Esophagus muscularis mucosa (tissue), 4 donors: Measurements from ENCODE around the gene FOXP3. TPM values are rescaled to one million over a fixed set of nuclear protein-coding genes. Genes with fewer than 3 reads are reported as not detected.

Experiments
- DNase-seq: peaks from one replicate; pipeline ENCODE4 v3.0.0-alpha.2; 2017; ENCODE audit errors: extremely low spot score
- H3K27ac ChIP-seq, 4 donors: fragments of 200-600 bp; sonication (generic); replicated peaks in 1 of 4; 1 replicate in 3 of 4; 2 replicates in 1 of 4; pipeline ENCODE4 v1.5.1; 2016 to 2019; ENCODE audit warnings: mild to moderate bottlenecking in 1 of 4
- H3K27me3 ChIP-seq, 4 donors: fragments of 200-600 bp; sonication (generic); one replicate each; pipeline versions ENCODE4 v1.5.1 to v1.6.0; 2016 to 2019
- H3K36me3 ChIP-seq, 4 donors: fragments of 200-600 bp; sonication (generic); one replicate each; pipeline ENCODE4 v1.5.1; 2016 to 2019
- H3K4me1 ChIP-seq, 4 donors: fragments of 200-600 bp; sonication (generic); one replicate each; pipeline ENCODE4 v1.5.1; 2016 to 2019
- H3K4me3 ChIP-seq, 4 donors: fragments of 200-600 bp; sonication (generic); 1 replicate in 2 of 4; 2 replicates in 2 of 4; pipeline ENCODE4 v1.5.1; 2016 to 2019; ENCODE audit warnings: mild to moderate bottlenecking in 4 of 4, moderate library complexity in 1 of 4
- H3K9me3 ChIP-seq, 4 donors: fragments of 200-600 bp; sonication (generic); 1 replicate in 3 of 4; 2 replicates in 1 of 4; pipeline ENCODE4 v1.5.1; 2016 to 2019
- EP300 ChIP-seq: sonication (generic); formaldehyde crosslinking; IDR thresholded peaks from one replicate; pipeline ENCODE4 v1.6.1; 2017; ENCODE audit warnings: antibody characterized with exemption
- POLR2A ChIP-seq: fragments of 450-650 bp; IDR thresholded peaks from one replicate; pipeline ENCODE4 v1.6.1; 2017; ENCODE audit warnings: antibody characterized with exemption, moderate library complexity, mild to moderate bottlenecking, low read depth
- POLR2AphosphoS5 ChIP-seq, 2 donors: sonication (generic); formaldehyde crosslinking; IDR thresholded peaks; one replicate each; pipeline ENCODE4 v1.6.1; 2017; ENCODE audit warnings: antibody characterized with exemption in 2 of 2
- WGBS: methylation state at CpG from one replicate; pipeline ENCODE4 v1.1.5; 2018; 5-methylcytosine and 5-hydroxymethylcytosine counted together
- intact Hi-C: fragments of 100-400 bp; cut with DNase I; formaldehyde crosslinking; loops from one replicate; pipeline ENCODE4 v1.15.1; 2023
- total RNA-seq, 4 donors: library from RNA; depleted of rRNA; stranded (reverse); fragments of >200 nt; gene quantifications; one replicate each; pipeline versions ENCODE4 v1.1.0 to v1.2.1, GENCODE V29; 2016
- TF ChIP-seq, protein P1 (sequence below), 3 experiments: fragments of 200-600 bp in 2 of 3; fragments of 450-650 bp in 1 of 3; sonication (generic) in 2 of 3; IDR thresholded peaks; one replicate each; pipeline ENCODE4 v1.5.1; 2017 to 2019; ENCODE audit warnings: antibody characterized with exemption in 3 of 3, mild to moderate bottlenecking in 2 of 3, moderate library complexity in 1 of 3

Gene FOXP3
- total RNA-seq, 4 donors from 2014 or later: not detected

DNA sequence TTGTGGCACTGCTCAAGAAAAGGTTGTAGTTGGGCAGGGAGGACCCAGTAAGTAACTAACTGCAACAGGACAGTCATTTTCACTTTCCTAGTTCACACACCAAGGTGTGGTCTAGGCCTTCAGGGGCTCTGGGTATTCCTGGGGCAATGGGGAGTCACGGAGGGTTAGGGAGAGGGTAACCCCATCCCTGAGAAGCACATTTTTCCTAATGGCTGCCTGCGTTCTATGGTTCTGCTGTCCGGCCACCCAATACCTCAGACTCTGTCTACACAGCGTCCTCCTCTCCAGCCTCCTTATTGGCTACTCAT is 4.1 kb upstream of the FOXP3 start:
- Histone ChIP-seq H3K27me3 (no peaks in the 10 kb centered on the region), H3K27ac (peak overlapping the region; percentile 88 to 93 (median 90)), H3K36me3 (no peaks in the 10 kb centered on the region), H3K4me1 (peaks cover 8 to 41% (median 39%) of the 10 kb centered on the region in 4 donors), H3K4me3 (peak overlapping the region; percentile 70 to 85 (median 75)), H3K9me3 (no peaks in the 10 kb centered on the region)
- DNase-seq: no peak
- WGBS: 46% methylated on average over 4 of the region's 4 CpGs
- intact Hi-C loops: no loop called here
- TF ChIP-seq POLR2AphosphoS5 (IDR thresholded peaks at IDR 0.05): no peak
- no peak for TF ChIP-seq EP300
- TF ChIP-seq, protein P1, sequence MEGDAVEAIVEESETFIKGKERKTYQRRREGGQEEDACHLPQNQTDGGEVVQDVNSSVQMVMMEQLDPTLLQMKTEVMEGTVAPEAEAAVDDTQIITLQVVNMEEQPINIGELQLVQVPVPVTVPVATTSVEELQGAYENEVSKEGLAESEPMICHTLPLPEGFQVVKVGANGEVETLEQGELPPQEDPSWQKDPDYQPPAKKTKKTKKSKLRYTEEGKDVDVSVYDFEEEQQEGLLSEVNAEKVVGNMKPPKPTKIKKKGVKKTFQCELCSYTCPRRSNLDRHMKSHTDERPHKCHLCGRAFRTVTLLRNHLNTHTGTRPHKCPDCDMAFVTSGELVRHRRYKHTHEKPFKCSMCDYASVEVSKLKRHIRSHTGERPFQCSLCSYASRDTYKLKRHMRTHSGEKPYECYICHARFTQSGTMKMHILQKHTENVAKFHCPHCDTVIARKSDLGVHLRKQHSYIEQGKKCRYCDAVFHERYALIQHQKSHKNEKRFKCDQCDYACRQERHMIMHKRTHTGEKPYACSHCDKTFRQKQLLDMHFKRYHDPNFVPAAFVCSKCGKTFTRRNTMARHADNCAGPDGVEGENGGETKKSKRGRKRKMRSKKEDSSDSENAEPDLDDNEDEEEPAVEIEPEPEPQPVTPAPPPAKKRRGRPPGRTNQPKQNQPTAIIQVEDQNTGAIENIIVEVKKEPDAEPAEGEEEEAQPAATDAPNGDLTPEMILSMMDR (IDR thresholded peaks at IDR 0.05): no peak
- TF ChIP-seq POLR2A: no peak

DNA sequence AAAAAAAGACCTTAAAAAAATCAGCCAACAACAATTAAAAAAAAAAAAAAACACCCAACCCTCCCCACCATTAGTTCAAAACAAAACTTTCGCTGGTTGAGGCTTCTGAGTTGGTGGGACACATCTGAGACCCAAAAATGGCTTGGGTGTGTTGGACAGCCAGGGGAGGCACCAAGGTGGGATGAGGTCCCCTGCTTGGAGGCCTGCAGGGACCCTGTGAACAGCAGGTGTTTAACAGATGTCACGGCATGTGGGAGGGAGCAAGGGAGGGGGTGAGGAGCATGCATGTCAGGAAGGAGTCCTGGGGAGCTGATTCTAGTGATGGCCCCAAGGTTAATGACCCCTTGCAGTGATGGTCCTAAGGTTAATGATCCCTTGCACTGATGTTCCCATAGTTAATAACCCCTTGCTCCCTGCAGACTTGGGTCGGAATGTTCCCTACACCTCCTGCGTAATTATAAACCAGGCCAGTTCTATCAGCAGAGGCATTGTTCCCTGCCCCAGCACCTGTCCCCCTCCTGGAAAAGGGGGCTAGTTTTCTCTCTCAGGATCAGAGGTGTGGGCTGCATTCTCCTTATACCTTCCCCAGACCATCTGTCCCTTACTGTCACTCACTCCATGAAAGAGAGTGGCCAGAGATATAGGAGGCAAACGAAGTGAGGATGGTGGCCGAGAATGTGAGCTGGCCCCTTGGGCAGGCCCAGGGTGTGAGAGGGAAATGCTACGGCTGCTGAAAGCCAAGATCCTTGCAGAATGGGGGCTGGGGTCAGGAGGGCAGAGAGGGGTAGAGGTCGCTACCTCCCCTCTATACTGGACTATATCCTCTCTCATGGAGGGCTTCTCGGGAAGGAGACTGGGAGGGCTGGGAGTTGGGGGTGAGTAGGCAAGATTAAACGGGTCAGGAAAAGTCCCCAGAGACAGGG is 2.3 kb upstream of the FOXP3 start:
- 78% methylated on average over 10 of the region's 10 CpGs for WGBS
- Histone ChIP-seq H3K27ac (no peak overlapping the region), H3K27me3 (no peaks in the 10 kb centered on the region), H3K9me3 (no peaks in the 10 kb centered on the region), H3K36me3 (no peaks in the 10 kb centered on the region), H3K4me3 (no peak overlapping the region), H3K4me1 (peaks cover 2 to 22% (median 21%) of the 10 kb centered on the region in 4 donors)
- DNase-seq: no peak
- TF ChIP-seq POLR2A: no peak
- TF ChIP-seq EP300: no peak
- TF ChIP-seq, protein P1 (IDR thresholded peaks at IDR 0.05): no peak
- no peak for TF ChIP-seq POLR2AphosphoS5 (IDR thresholded peaks at IDR 0.05)
- intact Hi-C loops: no loop called here

DNA sequence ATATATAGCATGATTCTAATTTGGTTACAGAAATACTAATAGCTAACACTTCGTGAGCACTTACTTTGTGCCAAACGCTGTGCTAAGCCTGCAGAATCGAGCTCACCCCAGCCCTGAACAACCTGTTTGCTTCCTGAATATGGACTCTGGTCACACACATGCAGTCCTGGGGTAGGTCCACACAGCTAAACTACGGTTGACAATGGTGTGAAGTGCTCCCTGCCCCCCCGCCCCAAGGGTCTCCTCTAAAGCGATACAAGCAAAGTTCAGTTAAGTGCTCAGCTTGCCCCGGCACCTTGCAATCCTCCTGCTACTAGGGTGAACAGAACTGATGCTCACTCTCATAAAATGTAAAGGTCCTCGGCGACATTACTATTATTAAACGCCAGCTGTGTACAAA is 879 bp downstream of the FOXP3 start:
- Histone ChIP-seq H3K36me3 (no peaks in the 10 kb centered on the region), H3K27me3 (no peaks in the 10 kb centered on the region), H3K4me1 (peaks cover 0 to 5% (median 3%) of the 10 kb centered on the region in 4 donors), H3K27ac (no peak overlapping the region), H3K9me3 (no peaks in the 10 kb centered on the region), H3K4me3 (no peak overlapping the region)
- WGBS: 76% methylated on average over 10 of the region's 10 CpGs
- no peak for TF ChIP-seq POLR2AphosphoS5 (IDR thresholded peaks at IDR 0.05)
- TF ChIP-seq, protein P1 (IDR thresholded peaks at IDR 0.05): no peak
- no peak for TF ChIP-seq POLR2A
- no peak for TF ChIP-seq EP300
- no peak for DNase-seq
- intact Hi-C loops: loop anchor here (5.0 kb wide), 1 partner anchor 71 kb away; no protein-coding TSS in a partner anchor

DNA sequence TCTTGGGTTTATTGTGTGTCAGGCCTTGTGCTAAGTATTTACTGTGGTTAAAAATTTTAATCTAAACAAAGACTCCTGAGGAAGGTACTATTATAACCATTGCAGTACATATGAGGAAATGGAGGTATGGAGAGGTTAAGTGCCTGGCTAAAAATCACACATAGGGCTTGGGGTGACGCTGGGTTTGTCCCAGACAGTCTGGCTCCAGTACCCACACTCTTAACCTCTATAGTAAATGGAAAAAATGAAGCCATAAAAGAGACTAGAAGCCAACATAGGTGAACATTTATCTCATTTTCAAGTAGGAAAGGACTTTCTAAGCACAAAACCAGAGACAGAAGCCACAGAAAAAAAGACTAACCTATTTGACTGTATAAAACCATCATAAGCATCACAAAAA is 1.9 kb downstream of the FOXP3 start:
- DNase-seq: no peak
- WGBS: 50% methylated on average over 1 of the region's 1 CpG
- intact Hi-C loops: loop anchor here (5.0 kb wide), 1 partner anchor 70 kb away; no protein-coding TSS in a partner anchor
- Histone ChIP-seq H3K36me3 (no peaks in the 10 kb centered on the region), H3K4me3 (no peak overlapping the region), H3K27me3 (no peaks in the 10 kb centered on the region), H3K4me1 (no peaks in the 10 kb centered on the region), H3K9me3 (no peaks in the 10 kb centered on the region), H3K27ac (no peak overlapping the region)
- no peak for TF ChIP-seq POLR2AphosphoS5 (IDR thresholded peaks at IDR 0.05)
- no peak for TF ChIP-seq POLR2A
- TF ChIP-seq EP300: no peak
- TF ChIP-seq, protein P1 (IDR thresholded peaks at IDR 0.05): no peak
